K562 (cell line): ENCODE results near the gene LRP1. TPM values are rescaled to one million over a fixed set of nuclear protein-coding genes. Genes with fewer than 3 reads are reported as not detected.

Source experiments
- BRF2 ChIP-seq: IDR thresholded peaks from 3 replicates; pipeline ENCODE4 v1.6.1; 2011; ENCODE audit warnings: borderline replicate concordance, mild to moderate bottlenecking; ENCODE audit not compliant: insufficient read length, insufficient read depth
- CBFA2T3 ChIP-seq: fragments of 450-650 bp; IDR thresholded peaks from 2 replicates; pipeline ENCODE4 v1.6.1; 2017
- CREB3 ChIP-seq: fragments of 450-650 bp; conservative IDR thresholded peaks from 2 replicates; pipeline ENCODE4 v1.6.1; 2016; ENCODE audit warnings: missing genetic modification characterization, low read depth, mild to moderate bottlenecking, missing compliant biosample characterization, moderate library complexity
- NCOA4 ChIP-seq: fragments of 450-650 bp; IDR thresholded peaks from 2 replicates; pipeline ENCODE4 v1.6.1; 2018; ENCODE audit warnings: mild to moderate bottlenecking; ENCODE audit not compliant: partially characterized antibody
- RBM14 ChIP-seq: fragments of 200-400 bp; formaldehyde crosslinking; IDR thresholded peaks from 2 replicates; pipeline ENCODE4 v1.6.1; 2018; ENCODE audit warnings: low read depth, mild to moderate bottlenecking, low read length, moderate library complexity, borderline replicate concordance; ENCODE audit not compliant: insufficient read depth
- SMAD4 ChIP-seq: fragments of 250-450 bp; sonication (Bioruptor Pico); conservative IDR thresholded peaks from 2 replicates; pipeline ENCODE4 v1.8.0; 2021; ENCODE audit warnings: inconsistent platforms, mild to moderate bottlenecking, moderate library complexity
- TCF7L2 ChIP-seq: fragments of 150-350 bp; IDR thresholded peaks from 2 replicates; pipeline ENCODE4 v1.6.1; 2016; ENCODE audit warnings: low read depth, mild to moderate bottlenecking, low read length, moderate library complexity
- USF2 ChIP-seq: sonication (generic); formaldehyde crosslinking; IDR thresholded peaks from 2 replicates; pipeline ENCODE4 v1.5.0; 2020; ENCODE audit warnings: missing genetic modification reagents
- ZNF140 ChIP-seq: fragments of 250-450 bp; sonication (Bioruptor Pico); IDR thresholded peaks from 2 replicates; pipeline ENCODE4 v1.8.0; 2021; ENCODE audit warnings: moderate library complexity, mild to moderate bottlenecking, inconsistent platforms
- ZNF589 ChIP-seq: fragments of 200-800 bp; sonication (Bioruptor generic); IDR thresholded peaks from 2 replicates; pipeline ENCODE4 v1.6.1; 2016; ENCODE audit warnings: low read depth, missing genetic modification characterization, missing compliant biosample characterization
- polyA plus RNA-seq, 8 experiments: library from polyadenylated mRNA; depleted of rRNA in 4 of 8; stranded (reverse) in 5 of 8; unstranded in 3 of 8; fragments of >200 nt; fragmentation: Nextera tagmentation in 2 of 8; fragmentation: Illumina TruSeq in 1 of 8; extraction: Ambion mirVana in 2 of 8; extraction: Trizol in 1 of 8; gene quantifications; 2 replicates each; pipeline versions ENCODE4 v1.2.1 to v1.2.3, GENCODE V29; 2011 to 2014; ENCODE audit warnings: inconsistent platforms in 1 of 8, missing spikeins in 1 of 8
- total RNA-seq, 7 experiments: library from RNA; depleted of rRNA in 6 of 7; stranded (reverse); fragments of >200 nt in 6 of 7; fragmentation: Illumina TruSeq in 2 of 7; extraction: Trizol in 2 of 7; gene quantifications; 2 replicates each; pipeline versions ENCODE4 v1.2.1 to v1.2.3, GENCODE V29; 2011 to 2021; ENCODE audit warnings: low replicate concordance in 1 of 7

LRP1 gene
- total and polyA plus RNA-seq, 9 of the 15 experiments (the other 6 are each of a cell fraction or from before 2014, with no cell fraction given), result 0.04 to 0.64 (median 0.19) TPM; not detected in 2

- TF ChIP-seq ZNF589 (CRISPR knock-in tag) (no peak), TCF7L2 (no peak), NCOA4 (no peak), SMAD4 (CRISPR knock-in tag) (no peak), BRF2 (no peak), RBM14 (no peak), CREB3 (no peak), USF2 (CRISPR knock-in tag) (no peak), CBFA2T3 (no peak), ZNF140 (no peak)
These were observed 66.9 kb downstream of the LRP1 start (continued) for GRCh38 chr12:57195186-57195585.
